AG08396 (cell line): ENCODE results near the gene FLNB.

ENCODE experiments used
- DNase-seq: peaks from one replicate; pipeline ENCODE4 v3.0.0; 2012; ENCODE audit warnings: low spot score, mixed read lengths

The FLNB gene

GRCh38 chr3:58074997-58075396 is 66.8 kb downstream of the FLNB start:
- no peak for DNase-seq

- no peak for DNase-seq
Measured at GRCh38 chr3:58077596-58078285, 69.5 kb downstream of the FLNB start.

- DNase-seq = no peak
Measured at GRCh38 chr3:58078610-58079009, 70.4 kb downstream of the FLNB start.

- no peak for DNase-seq
Measured at GRCh38 chr3:58079773-58080172, 71.6 kb downstream of the FLNB start.

GRCh38 chr3:58082047-58082446 is 73.8 kb downstream of the FLNB start:
- DNase-seq = no peak

GRCh38 chr3:58084166-58084565 is 75.9 kb downstream of the FLNB start:
- no peak for DNase-seq

GRCh38 chr3:58084788-58085543 is 76.7 kb downstream of the FLNB start:
- DNase-seq = no peak

GRCh38 chr3:58085616-58086015 is 77.4 kb downstream of the FLNB start:
- no peak for DNase-seq

GRCh38 chr3:58088501-58088900 is 80.3 kb downstream of the FLNB start:
- DNase-seq = no peak

GRCh38 chr3:58090351-58090750 is 82.1 kb downstream of the FLNB start:
- no peak for DNase-seq

- DNase-seq = no peak
Measured at GRCh38 chr3:58092521-58092920, 84.3 kb downstream of the FLNB start.

GRCh38 chr3:58093574-58094195 is 85.5 kb downstream of the FLNB start:
- no peak for DNase-seq

GRCh38 chr3:58094657-58095056 is 86.4 kb downstream of the FLNB start:
- no peak for DNase-seq

- no peak for DNase-seq
Measured at GRCh38 chr3:58095603-58096138, 87.4 kb downstream of the FLNB start.

GRCh38 chr3:58098531-58098930 is 90.3 kb downstream of the FLNB start:
- no peak for DNase-seq

GRCh38 chr3:58099865-58100264 is 91.6 kb downstream of the FLNB start:
- no peak for DNase-seq

- DNase-seq = no peak
Measured at GRCh38 chr3:58101499-58102389, 93.5 kb downstream of the FLNB start.

- DNase-seq = no peak
Measured at GRCh38 chr3:58102390-58102750, 94.1 kb downstream of the FLNB start.

- DNase-seq = no peak
Measured at GRCh38 chr3:58102976-58103451, 94.8 kb downstream of the FLNB start.

GRCh38 chr3:58104151-58104550 is 95.9 kb downstream of the FLNB start:
- no peak for DNase-seq

- DNase-seq = no peak
Measured at GRCh38 chr3:58104712-58105111, 96.5 kb downstream of the FLNB start.

GRCh38 chr3:58105196-58105595 is 97.0 kb downstream of the FLNB start:
- no peak for DNase-seq
